OCI-LY3 (cell line): ENCODE results near the gene ECSIT.

Source experiments
- CTCF ChIP-seq: fragments of 200-600, 300-600 bp; sonication (generic); IDR thresholded peaks from 2 replicates; pipeline ENCODE4 v1.5.1; 2014; ENCODE audit warnings: antibody characterized with exemption, low read length, low read depth
- EZH2phosphoT487 ChIP-seq: fragments of 200-600 bp; shearing (Covaris generic); IDR thresholded peaks from 2 replicates; pipeline ENCODE4 v1.6.1; 2018; ENCODE audit warnings: antibody characterized with exemption, mixed run types, low read depth

GRCh38 chr19:11530432-11530831 lies 1.5 kb upstream of the ECSIT start:
- TF ChIP-seq CTCF (0 out of 2 replicates have a peak, but pooled peaks have one; percentile 14), EZH2phosphoT487 (no peak)
